ENCODE results near the gene ZBTB42.
A peak's percentile ranks its signal among the peaks of the same experiment; 100 is the strongest.

Gene ZBTB42

GRCh38 chr14:104769324-104770071 lies 31.4 kb upstream of the ZBTB42 start:
- ChIA-PET POLR2A (interaction anchor here (1.3 to 1.7 kb wide), 5 partner anchors 17 to 56 kb away, joined by 3 to 14 read pairs (median 7); partner anchors contain the start of gene SIVA1), CTCF (interaction anchor here (0.9 to 3.7 kb wide), 12 partner anchors 10 to 138 kb away, joined by 3 to 57 read pairs (median 5); no protein-coding TSS in a partner anchor)
- Histone ChIP-seq H3K4me1 (ENCODE audit: control insufficient read depth, insufficient read depth, low read length) (peaks cover 4% of the 10 kb centered on the region; the same call in 1 of the 2 replicates), H3K36me3 (ENCODE audit: control insufficient read depth in 2 of 2, insufficient read depth in 1 of 2, low read length in 2 of 2) (peaks cover 0 to 49% of the 10 kb centered on the region in 2 experiments; a peak in 2 of 3 replicates), H3K27ac (ENCODE audit: extremely low read depth, low read depth, low read length) (no peak overlapping the region), H3K9me3 (ENCODE audit: control insufficient read depth, insufficient read depth, low read depth, low read length) (no peaks in the 10 kb centered on the region), H3K4me3 (ENCODE audit: low read depth, low read length) (no peak overlapping the region)
- TF ChIP-seq ZFP37 (tag by site-specific recombination; IDR thresholded peaks at IDR 0.05) (no peak), REST (tag by site-specific recombination; IDR thresholded peaks at IDR 0.05) (0 out of 2 replicates have a peak, but pooled peaks have one; percentile 10), ZIC2 (tag by site-specific recombination; IDR thresholded peaks at IDR 0.05) (peak; percentile 31), BCL11A (tag by site-specific recombination; IDR thresholded peaks at IDR 0.05; ENCODE audit: low read depth) (0 out of 2 replicates have a peak, but pooled peaks have one; percentile 12), ZNF768 (tag by site-specific recombination; IDR thresholded peaks at IDR 0.05) (no peak), GLIS1 (tag by site-specific recombination; IDR thresholded peaks at IDR 0.05) (no peak), KLF7 (tag by site-specific recombination; IDR thresholded peaks at IDR 0.05; ENCODE audit: borderline replicate concordance) (no peak), TSHZ1 (tag by site-specific recombination; IDR thresholded peaks at IDR 0.05; ENCODE audit: borderline replicate concordance) (0 out of 2 replicates have a peak, but pooled peaks have one; percentile 25), ZFHX2 (tag by site-specific recombination; conservative IDR thresholded peaks at IDR 0.05) (0 out of 2 replicates have a peak, but pooled peaks have one; percentile 2)
- TF ChIP-seq, protein P1, sequence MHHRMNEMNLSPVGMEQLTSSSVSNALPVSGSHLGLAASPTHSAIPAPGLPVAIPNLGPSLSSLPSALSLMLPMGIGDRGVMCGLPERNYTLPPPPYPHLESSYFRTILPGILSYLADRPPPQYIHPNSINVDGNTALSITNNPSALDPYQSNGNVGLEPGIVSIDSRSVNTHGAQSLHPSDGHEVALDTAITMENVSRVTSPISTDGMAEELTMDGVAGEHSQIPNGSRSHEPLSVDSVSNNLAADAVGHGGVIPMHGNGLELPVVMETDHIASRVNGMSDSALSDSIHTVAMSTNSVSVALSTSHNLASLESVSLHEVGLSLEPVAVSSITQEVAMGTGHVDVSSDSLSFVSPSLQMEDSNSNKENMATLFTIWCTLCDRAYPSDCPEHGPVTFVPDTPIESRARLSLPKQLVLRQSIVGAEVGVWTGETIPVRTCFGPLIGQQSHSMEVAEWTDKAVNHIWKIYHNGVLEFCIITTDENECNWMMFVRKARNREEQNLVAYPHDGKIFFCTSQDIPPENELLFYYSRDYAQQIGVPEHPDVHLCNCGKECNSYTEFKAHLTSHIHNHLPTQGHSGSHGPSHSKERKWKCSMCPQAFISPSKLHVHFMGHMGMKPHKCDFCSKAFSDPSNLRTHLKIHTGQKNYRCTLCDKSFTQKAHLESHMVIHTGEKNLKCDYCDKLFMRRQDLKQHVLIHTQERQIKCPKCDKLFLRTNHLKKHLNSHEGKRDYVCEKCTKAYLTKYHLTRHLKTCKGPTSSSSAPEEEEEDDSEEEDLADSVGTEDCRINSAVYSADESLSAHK (tag by site-specific recombination; IDR thresholded peaks at IDR 0.05), result no peak
- TF ChIP-seq, protein P2, sequence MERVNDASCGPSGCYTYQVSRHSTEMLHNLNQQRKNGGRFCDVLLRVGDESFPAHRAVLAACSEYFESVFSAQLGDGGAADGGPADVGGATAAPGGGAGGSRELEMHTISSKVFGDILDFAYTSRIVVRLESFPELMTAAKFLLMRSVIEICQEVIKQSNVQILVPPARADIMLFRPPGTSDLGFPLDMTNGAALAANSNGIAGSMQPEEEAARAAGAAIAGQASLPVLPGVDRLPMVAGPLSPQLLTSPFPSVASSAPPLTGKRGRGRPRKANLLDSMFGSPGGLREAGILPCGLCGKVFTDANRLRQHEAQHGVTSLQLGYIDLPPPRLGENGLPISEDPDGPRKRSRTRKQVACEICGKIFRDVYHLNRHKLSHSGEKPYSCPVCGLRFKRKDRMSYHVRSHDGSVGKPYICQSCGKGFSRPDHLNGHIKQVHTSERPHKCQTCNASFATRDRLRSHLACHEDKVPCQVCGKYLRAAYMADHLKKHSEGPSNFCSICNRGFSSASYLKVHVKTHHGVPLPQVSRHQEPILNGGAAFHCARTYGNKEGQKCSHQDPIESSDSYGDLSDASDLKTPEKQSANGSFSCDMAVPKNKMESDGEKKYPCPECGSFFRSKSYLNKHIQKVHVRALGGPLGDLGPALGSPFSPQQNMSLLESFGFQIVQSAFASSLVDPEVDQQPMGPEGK (tag by site-specific recombination; IDR thresholded peaks at IDR 0.05), result peak; percentile 68

Measured in HEK293 (cell line).